HL-60 (cell line): ENCODE results near the gene ISLR2.

ENCODE experiments used
- GABPA ChIP-seq: IDR thresholded peaks from 2 replicates; pipeline ENCODE4 v1.6.1; 2012; ENCODE audit warnings: low read depth
- POLR2AphosphoS5 ChIP-seq: IDR thresholded peaks from 2 replicates; pipeline ENCODE4 v1.6.1; 2012; ENCODE audit warnings: low read depth
- SPI1 ChIP-seq: IDR thresholded peaks from 2 replicates; pipeline ENCODE4 v1.6.1; 2012; ENCODE audit warnings: low read depth, mild to moderate bottlenecking, borderline replicate concordance
- TF ChIP-seq, protein P1 (sequence below): IDR thresholded peaks from one replicate; pipeline ENCODE4 v1.5.1; 2011; ENCODE audit warnings: low read length, control low read depth, inconsistent platforms; ENCODE audit not compliant: insufficient read depth
- TF ChIP-seq, protein P2 (sequence below): IDR thresholded peaks from 2 replicates; pipeline ENCODE4 v1.6.1; 2012; ENCODE audit warnings: low read depth; ENCODE audit not compliant: insufficient replicate concordance

DNA sequence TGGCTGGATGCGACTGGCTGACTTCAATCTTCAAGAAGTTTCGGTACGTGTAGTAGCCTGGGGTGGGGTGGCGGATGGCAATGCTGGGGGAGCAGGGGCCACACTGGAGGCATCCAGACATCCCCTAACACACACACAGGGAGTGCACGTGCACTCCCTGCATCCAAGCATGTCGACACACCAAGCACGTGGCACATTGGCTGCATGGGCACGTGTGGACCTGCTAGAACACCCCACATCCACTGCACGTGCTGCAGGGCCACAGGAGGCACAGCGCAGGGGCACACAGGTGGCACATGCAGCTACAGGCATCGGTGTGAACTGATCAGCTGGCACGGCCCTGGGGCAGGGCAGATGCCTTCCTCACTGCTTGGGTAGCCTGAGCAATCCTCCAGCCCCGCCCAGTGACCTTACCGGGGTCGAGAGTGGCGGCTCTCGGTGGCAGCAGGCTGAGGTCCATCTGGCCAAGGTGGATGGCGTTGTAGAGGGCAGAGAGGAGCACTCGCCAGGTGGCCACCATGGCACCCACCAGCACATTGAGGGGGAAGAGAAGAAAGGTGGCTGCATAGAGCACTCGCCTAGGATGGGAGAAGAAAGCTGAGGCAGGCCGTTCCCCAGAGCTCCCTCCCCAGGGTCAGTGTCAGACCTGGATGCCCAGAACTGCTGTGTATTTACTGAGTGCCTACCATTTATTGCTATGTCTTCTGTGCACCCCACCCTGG lies 50.7 kb downstream of the ISLR2 start:
- TF ChIP-seq, protein P1, sequence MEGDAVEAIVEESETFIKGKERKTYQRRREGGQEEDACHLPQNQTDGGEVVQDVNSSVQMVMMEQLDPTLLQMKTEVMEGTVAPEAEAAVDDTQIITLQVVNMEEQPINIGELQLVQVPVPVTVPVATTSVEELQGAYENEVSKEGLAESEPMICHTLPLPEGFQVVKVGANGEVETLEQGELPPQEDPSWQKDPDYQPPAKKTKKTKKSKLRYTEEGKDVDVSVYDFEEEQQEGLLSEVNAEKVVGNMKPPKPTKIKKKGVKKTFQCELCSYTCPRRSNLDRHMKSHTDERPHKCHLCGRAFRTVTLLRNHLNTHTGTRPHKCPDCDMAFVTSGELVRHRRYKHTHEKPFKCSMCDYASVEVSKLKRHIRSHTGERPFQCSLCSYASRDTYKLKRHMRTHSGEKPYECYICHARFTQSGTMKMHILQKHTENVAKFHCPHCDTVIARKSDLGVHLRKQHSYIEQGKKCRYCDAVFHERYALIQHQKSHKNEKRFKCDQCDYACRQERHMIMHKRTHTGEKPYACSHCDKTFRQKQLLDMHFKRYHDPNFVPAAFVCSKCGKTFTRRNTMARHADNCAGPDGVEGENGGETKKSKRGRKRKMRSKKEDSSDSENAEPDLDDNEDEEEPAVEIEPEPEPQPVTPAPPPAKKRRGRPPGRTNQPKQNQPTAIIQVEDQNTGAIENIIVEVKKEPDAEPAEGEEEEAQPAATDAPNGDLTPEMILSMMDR, result no peak
- TF ChIP-seq SPI1, result no peak
- TF ChIP-seq POLR2AphosphoS5, result no peak
- TF ChIP-seq, protein P2, sequence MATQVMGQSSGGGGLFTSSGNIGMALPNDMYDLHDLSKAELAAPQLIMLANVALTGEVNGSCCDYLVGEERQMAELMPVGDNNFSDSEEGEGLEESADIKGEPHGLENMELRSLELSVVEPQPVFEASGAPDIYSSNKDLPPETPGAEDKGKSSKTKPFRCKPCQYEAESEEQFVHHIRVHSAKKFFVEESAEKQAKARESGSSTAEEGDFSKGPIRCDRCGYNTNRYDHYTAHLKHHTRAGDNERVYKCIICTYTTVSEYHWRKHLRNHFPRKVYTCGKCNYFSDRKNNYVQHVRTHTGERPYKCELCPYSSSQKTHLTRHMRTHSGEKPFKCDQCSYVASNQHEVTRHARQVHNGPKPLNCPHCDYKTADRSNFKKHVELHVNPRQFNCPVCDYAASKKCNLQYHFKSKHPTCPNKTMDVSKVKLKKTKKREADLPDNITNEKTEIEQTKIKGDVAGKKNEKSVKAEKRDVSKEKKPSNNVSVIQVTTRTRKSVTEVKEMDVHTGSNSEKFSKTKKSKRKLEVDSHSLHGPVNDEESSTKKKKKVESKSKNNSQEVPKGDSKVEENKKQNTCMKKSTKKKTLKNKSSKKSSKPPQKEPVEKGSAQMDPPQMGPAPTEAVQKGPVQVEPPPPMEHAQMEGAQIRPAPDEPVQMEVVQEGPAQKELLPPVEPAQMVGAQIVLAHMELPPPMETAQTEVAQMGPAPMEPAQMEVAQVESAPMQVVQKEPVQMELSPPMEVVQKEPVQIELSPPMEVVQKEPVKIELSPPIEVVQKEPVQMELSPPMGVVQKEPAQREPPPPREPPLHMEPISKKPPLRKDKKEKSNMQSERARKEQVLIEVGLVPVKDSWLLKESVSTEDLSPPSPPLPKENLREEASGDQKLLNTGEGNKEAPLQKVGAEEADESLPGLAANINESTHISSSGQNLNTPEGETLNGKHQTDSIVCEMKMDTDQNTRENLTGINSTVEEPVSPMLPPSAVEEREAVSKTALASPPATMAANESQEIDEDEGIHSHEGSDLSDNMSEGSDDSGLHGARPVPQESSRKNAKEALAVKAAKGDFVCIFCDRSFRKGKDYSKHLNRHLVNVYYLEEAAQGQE, result no peak
- no peak for TF ChIP-seq GABPA
